K562 treated with DMSO at 1 percent for 4 hours (cell line): ENCODE measurements around the gene ACOD1. TPM values are rescaled to one million over a fixed set of nuclear protein-coding genes. Genes with fewer than 3 reads are reported as not detected.

Experiments used
- total RNA-seq: library from RNA; unstranded; fragments of 300-600 nt; gene quantifications from 2 replicates; pipeline ENCODE4 v1.2.3, GENCODE V29; 2022; ENCODE audit not compliant: insufficient read depth

Gene ACOD1
- not detected in 2 replicates for total RNA-seq

GRCh38 chr13:76948149-76948548 lies at the start of gene ACOD1:
TSS of gene ACOD1 (plus strand) at chr13:76948511. CDS start at chr13:76948559, 48 bp downstream.

GRCh38 chr13:76991796-76992547 lies 43.7 kb downstream of the ACOD1 start, which contains the start of gene CLN5:
TSS of gene CLN5 (plus strand) at chr13:76992081. CDS start at chr13:76992099, 18 bp downstream.

Other genes starting within 250 kb of the ACOD1 start
- not detected in 2 replicates for gene KCTD12, start 62.1 kb upstream of the ACOD1 start, total RNA-seq
- gene CLN5, start 43.6 kb downstream of the ACOD1 start, total RNA-seq: 3.8 and 5.8 TPM in 2 replicates
- 11.4 and 16.3 TPM in 2 replicates for gene FBXL3, start 78.6 kb downstream of the ACOD1 start, total RNA-seq